IMR-90 (cell line): ENCODE results near the gene OR10A3.

Source experiments
- BHLHE40 ChIP-seq: fragments of 150-350 bp; IDR thresholded peaks from 2 replicates; pipeline ENCODE4 v1.6.1; 2016; ENCODE audit warnings: mild to moderate bottlenecking, low read depth, low read length
- CHD1 ChIP-seq: IDR thresholded peaks from 2 replicates; pipeline ENCODE4 v1.6.1; 2012; ENCODE audit warnings: low read depth, low read length, improper control_type of control experiment
- MXI1 ChIP-seq: IDR thresholded peaks from 2 replicates; pipeline ENCODE4 v1.6.1; 2012; ENCODE audit warnings: low read depth, mild to moderate bottlenecking, low read length, moderate library complexity, borderline replicate concordance
- POLR2A ChIP-seq: IDR thresholded peaks from 2 replicates; pipeline ENCODE4 v1.6.1; 2012; ENCODE audit warnings: mild to moderate bottlenecking, low read depth, low read length
- RFX5 ChIP-seq: IDR thresholded peaks from 2 replicates; pipeline ENCODE4 v1.8.0; 2012; ENCODE audit warnings: low read depth, mild to moderate bottlenecking, low read length, moderate library complexity
- TF ChIP-seq, protein P1 (sequence below): conservative IDR thresholded peaks from 2 replicates; pipeline ENCODE4 v1.5.1; 2012; ENCODE audit warnings: mild to moderate bottlenecking, low read depth, low read length, improper control_type of control experiment
- TF ChIP-seq, protein P2 (sequence below): fragments of 150-350 bp; IDR thresholded peaks from 2 replicates; pipeline ENCODE4 v1.6.1; 2016; ENCODE audit warnings: low read depth, mild to moderate bottlenecking, low read length, moderate library complexity, borderline replicate concordance
- TF ChIP-seq, protein P3 (sequence below): fragments of 150-350 bp; IDR thresholded peaks from 2 replicates; pipeline ENCODE4 v1.6.1; 2017; ENCODE audit warnings: mild to moderate bottlenecking, antibody characterized with exemption, low read length, low read depth

GRCh38 chr11:7905961-7906429 lies 35.5 kb downstream of the OR10A3 start:
- TF ChIP-seq, protein P1, sequence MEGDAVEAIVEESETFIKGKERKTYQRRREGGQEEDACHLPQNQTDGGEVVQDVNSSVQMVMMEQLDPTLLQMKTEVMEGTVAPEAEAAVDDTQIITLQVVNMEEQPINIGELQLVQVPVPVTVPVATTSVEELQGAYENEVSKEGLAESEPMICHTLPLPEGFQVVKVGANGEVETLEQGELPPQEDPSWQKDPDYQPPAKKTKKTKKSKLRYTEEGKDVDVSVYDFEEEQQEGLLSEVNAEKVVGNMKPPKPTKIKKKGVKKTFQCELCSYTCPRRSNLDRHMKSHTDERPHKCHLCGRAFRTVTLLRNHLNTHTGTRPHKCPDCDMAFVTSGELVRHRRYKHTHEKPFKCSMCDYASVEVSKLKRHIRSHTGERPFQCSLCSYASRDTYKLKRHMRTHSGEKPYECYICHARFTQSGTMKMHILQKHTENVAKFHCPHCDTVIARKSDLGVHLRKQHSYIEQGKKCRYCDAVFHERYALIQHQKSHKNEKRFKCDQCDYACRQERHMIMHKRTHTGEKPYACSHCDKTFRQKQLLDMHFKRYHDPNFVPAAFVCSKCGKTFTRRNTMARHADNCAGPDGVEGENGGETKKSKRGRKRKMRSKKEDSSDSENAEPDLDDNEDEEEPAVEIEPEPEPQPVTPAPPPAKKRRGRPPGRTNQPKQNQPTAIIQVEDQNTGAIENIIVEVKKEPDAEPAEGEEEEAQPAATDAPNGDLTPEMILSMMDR = no peak
- TF ChIP-seq, protein P2, sequence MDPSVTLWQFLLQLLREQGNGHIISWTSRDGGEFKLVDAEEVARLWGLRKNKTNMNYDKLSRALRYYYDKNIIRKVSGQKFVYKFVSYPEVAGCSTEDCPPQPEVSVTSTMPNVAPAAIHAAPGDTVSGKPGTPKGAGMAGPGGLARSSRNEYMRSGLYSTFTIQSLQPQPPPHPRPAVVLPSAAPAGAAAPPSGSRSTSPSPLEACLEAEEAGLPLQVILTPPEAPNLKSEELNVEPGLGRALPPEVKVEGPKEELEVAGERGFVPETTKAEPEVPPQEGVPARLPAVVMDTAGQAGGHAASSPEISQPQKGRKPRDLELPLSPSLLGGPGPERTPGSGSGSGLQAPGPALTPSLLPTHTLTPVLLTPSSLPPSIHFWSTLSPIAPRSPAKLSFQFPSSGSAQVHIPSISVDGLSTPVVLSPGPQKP = no peak
- TF ChIP-seq, protein P3, sequence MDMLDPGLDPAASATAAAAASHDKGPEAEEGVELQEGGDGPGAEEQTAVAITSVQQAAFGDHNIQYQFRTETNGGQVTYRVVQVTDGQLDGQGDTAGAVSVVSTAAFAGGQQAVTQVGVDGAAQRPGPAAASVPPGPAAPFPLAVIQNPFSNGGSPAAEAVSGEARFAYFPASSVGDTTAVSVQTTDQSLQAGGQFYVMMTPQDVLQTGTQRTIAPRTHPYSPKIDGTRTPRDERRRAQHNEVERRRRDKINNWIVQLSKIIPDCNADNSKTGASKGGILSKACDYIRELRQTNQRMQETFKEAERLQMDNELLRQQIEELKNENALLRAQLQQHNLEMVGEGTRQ = no peak
- no peak for TF ChIP-seq CHD1
- TF ChIP-seq BHLHE40 = no peak
- no peak for TF ChIP-seq MXI1
- TF ChIP-seq RFX5 = no peak
- TF ChIP-seq POLR2A = no peak
